Left ventricle myocardium superior (tissue), 1 donor: ENCODE data around the gene EEF1G. TPM values are rescaled to one million over a fixed set of nuclear protein-coding genes. Genes with fewer than 3 reads are reported as not detected.

Source experiments
- ATAC-seq: fragments of 200-7000 bp; cut with Tn5 transposase; one replicate; pipeline ENCODE4 v1.9.1; 2020; ENCODE audit warnings: mild to moderate bottlenecking, moderate library complexity
- DNase-seq: peaks from one replicate; pipeline ENCODE4 v3.0.0-alpha.2; 2020
- intact Hi-C: fragments of 100-400 bp; cut with micrococcal nuclease; formaldehyde crosslinking; loops from one replicate; pipeline ENCODE4 v1.11.0; 2022
- total RNA-seq: library from RNA; stranded (reverse); fragmentation: NEBNext Ultra II Directional; extraction: Animal tissue kit (Norgen Biotek cat#: 25700); gene quantifications from one replicate; pipeline ENCODE4 v1.2.1, GENCODE V29; 2021
- donor health status: DM: no; HTN: yes; CAD: no; lungs with severe emphysema.

Gene EEF1G
- total RNA-seq, 1 donor from 2014 or later = 804 TPM

DNA sequence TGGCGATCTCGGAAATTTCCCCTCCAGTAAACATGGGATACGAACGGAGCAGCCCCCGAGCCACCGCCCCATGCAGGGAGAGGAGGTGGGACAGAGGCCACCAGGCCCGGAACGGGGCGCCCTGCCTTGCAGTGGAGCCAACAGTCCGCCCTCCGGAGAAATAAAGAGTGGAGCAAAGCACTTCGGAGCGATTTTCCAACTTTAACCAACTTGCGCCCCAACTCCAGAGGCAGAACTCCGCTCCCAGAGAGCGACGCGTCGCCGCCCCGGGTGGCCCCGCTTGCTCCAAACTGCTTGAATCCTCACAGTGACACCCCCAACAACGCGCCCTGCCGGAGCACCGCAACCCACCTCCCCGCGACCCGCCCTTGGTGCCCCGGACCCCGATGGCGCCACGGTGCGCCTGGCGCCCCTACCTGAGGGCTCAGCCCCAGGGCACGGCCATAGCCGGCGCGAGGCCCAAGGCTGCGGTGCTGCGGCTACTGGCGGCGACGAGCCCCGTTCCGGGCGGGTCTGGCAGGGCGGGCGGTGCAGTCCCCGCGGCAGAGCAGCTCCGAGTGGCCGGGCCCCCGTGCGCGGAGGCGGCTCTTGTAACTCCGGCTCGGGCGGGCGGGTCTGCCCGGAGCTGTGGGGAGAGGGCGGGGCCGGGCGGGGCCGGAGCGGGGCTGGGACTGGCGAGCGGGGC is 27.3 kb downstream of the EEF1G start, which contains the start of gene AHNAK:
Gene AHNAK, minus strand, starts transcription at position 563 of the 685 bp plus-strand sequence. CDS start 10,708 bp downstream, outside the sequence.
- intact Hi-C loops = loop anchor here (10.0 kb wide), 2 partner anchors 112 to 152 kb away; no protein-coding TSS in a partner anchor
- ATAC-seq (peak; percentile 75), DNase-seq (peak; percentile 94)

DNA sequence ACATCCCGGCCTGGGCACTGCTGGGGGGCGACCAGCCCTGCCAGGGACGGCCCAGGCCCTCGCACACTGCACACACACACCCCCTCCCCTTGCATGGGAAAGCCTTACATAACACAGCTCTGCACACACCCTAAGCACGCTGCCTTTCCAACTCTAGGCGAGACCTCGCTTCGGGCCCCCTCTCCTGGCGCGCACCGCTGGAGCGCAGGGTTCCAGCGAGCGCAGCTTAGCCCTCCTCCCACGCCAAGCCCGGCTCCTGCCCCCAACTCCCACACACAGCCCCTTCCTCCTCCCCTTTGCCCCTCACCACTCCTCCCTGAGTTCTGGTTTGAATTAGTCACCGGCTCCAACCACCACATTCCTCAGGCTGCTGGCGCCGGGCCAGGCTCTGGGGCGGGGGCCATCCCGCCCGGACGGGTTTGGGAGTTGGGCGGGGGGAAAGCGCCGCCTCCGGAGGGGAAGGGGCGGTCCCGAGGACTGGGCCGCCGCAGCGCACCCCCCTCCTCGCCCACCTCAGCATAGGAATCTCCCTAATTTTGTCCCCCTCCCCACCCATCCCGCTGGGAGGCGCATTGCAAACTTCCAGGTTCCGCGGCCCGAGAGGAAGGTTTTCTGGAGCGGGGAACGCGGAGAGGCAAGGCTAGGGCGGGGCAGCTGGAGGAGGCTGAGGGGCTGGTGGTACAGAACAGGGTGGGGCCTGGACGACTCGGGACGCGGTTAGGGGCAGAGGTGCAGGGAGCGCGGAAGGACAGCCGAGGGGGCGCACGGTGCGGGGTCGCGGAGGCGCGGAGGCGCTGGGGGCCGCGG is 28.1 kb downstream of the EEF1G start:
- intact Hi-C loops = loop anchor here (10.0 kb wide), 2 partner anchors 111 to 151 kb away; no protein-coding TSS in a partner anchor
- ATAC-seq (peak; percentile 66), DNase-seq (peak; percentile 97)

GRCh38 chr11:62544581-62545436 is 28.9 kb downstream of the EEF1G start:
- intact Hi-C loops = loop anchor here (5.0 to 10.0 kb wide), 3 partner anchors 38 to 150 kb away; no protein-coding TSS in a partner anchor
- DNase-seq = peak; percentile 59
- no peak for ATAC-seq

GRCh38 chr11:62543680-62544444 is 29.8 kb downstream of the EEF1G start:
- ATAC-seq = no peak
- intact Hi-C loops = loop anchor here (5.0 to 10.0 kb wide), 3 partner anchors 37 to 149 kb away; no protein-coding TSS in a partner anchor
- DNase-seq = peak; percentile 48

DNA sequence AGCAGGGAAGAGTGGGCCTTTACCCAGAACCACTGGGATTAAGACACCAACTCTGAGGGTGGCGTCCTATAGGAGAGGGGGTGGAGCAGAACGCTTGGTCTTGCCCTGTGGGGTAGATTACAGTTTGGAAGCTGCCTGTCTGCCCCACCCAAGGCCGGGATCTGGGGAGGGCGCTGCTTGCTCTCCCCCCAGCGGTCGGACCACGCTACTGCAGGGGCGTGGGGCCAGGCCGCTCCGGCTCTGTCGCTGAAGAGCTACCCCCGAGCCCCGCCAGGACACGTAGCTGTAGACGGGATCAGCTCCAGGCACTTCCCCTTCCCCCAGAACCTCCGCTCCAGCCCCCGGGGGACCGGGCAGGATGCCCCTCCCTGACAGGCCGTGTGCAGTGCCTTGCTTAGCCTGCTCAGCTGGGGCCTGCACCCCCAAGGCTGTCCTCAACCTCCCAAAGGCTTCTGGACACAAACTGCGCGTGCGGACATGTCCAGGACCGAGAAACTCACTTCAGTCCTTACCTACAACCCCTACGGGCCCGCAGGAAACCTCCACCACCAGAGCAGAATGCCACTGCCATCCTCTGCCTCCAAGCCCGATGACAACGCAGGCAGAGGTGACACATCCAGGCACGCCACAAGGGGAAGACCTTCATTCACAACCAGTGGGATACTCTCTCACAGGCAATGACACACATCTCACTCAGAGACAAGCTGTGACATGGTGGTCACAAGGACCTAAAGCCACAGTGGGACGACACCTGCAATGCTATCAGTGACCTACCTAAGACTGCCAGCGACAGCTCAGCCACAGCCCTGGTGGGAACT is 30.7 kb downstream of the EEF1G start:
- peak; percentile 38 for ATAC-seq
- intact Hi-C loops = loop anchor here (5.0 to 10.0 kb wide), 3 partner anchors 36 to 148 kb away; no protein-coding TSS in a partner anchor

DNA sequence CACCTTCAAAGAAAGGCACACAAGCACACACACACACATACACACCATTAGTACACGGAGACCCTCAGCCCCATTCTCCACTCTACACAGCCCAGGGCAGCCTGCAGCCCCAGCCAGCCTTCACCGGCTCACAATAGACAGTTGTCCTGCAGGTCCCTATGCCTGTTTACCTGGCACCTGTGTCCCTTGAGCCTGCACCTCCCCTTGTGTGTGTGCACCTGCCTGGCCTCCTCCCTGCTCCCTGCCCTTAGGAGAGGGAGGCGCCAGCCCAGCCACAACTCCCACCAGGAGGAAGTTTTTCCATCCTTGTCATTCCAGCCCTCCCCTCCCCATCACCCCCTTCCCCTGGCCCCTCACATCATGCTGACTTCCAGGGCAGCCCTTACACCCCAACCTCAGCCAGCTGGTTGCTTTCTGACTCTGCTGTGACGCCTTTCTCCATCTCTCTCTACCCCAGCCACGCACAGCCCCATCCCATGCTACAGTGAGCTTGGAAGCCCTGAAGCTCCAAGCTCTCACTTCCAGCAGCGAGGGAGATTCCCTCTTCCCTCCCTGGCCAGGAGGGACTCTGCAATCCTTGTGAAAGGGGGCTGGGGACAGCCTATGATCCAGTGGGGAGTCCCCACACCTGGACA is 31.5 kb downstream of the EEF1G start:
- DNase-seq = no peak
- ATAC-seq = no peak

More for the DNA sequence above, 30.7 kb downstream of the EEF1G start:
- DNase-seq = peak; percentile 91

GRCh38 chr11:62540804-62541701 is 32.6 kb downstream of the EEF1G start:
- intact Hi-C loops = loop anchor here (5.0 to 10.0 kb wide), 3 partner anchors 34 to 146 kb away; no protein-coding TSS in a partner anchor
- DNase-seq (peak; percentile 62), ATAC-seq (no peak)

More for the DNA sequence above, 31.5 kb downstream of the EEF1G start:
- intact Hi-C loops = loop anchor here (5.0 to 10.0 kb wide), 3 partner anchors 35 to 147 kb away; no protein-coding TSS in a partner anchor

DNA sequence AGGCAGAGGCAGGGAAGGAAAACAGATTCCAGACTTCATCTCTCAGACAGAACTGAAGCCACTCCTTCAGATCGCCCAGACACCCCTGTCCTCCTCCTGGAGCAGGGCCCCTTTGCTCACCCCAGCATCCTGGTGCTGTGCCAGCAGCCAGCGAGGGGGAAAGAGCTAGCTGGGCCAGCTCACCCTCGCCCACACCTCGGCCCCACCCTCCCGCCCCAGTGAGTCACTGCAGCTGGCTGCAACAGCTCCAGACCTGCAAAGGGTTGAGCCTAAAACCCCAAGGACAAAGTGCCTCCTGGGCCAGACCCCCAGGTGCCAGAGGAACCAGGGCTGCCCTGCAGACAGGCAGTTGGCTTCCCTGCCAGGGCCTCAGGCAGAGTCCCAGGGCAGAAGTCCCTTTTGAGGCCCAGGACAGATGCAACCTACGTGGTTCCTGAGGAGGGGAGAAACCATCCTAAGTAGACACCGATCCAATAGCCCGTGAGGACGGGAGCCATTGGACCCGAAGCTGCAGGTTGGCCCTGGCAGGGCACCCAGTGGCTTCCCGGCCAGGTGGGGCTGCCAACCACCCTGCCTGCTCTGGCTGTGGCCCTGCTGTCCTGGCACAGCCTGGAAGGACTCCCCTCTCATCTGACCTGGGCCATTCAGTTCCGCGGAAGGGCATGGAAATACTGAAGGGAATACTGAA is 34.3 kb downstream of the EEF1G start:
- intact Hi-C loops = no loop called here
- DNase-seq (peak; percentile 80), ATAC-seq (peak; percentile 45)

- DNase-seq (no peak), ATAC-seq (no peak)
- intact Hi-C loops = no loop called here
Observed at GRCh38 chr11:62538470-62539237, 35.0 kb downstream of the EEF1G start.

GRCh38 chr11:62536301-62536957 is 37.3 kb downstream of the EEF1G start:
- intact Hi-C loops = no loop called here
- ATAC-seq (no peak), DNase-seq (no peak)

DNA sequence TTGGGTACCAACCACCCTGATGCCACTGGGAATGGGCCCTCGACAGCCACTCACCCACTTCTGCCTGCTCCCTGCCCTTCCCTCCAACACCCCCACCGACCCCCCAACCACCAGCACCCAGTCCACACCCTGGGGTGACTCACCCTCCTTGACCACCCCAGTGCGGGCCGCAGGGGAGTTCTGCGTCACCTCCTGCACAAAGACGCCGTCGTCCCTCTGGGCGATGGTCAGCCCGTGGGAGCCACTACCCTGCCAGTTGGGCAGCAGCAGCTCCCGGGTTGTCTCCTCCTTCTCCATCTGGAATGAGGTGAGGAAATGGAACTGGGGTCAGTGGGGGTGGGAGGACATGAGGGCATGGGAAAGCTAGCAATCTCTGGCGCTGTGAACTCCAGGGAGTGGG is 37.9 kb downstream of the EEF1G start:
- DNase-seq (no peak), ATAC-seq (no peak)
- intact Hi-C loops = no loop called here

DNA sequence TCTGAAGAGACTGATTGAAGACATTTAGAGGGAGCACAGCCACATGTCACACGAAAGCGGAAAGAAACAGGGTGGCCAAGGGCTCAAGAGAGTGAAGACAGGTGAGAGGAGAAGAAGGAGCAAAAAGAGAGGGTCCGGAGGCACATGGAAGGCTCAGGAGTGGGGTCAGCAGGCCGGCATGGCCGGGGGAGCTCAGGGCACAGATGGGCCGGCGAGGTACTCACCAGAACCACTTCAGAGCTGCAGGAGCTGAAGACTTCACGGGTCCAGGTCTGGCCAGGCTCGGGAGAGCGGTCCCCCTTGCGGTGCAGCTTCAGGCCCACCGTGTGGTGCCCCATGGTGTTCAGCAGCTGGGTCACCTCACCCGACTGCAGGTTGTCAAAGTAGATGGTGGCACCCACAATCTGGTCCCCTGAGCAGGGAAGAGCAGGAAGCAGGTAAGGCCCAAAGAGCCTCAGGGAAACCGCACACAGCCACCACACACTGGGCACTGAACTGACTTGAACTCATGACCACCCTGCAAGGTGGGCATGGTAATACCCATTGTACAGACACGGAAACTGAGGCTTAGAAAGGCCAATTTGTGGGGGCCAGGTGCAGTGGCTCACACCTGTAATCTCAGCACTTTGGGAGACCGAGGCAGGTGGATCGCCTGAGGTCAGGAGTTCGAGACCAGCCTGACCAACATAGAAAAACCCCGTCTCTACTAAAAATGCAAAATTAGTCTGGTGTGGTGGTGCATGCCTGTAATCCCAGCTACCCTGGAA is 38.7 kb downstream of the EEF1G start:
- DNase-seq (no peak), ATAC-seq (no peak)
- intact Hi-C loops = no loop called here

GRCh38 chr11:62532096-62532495 is 41.6 kb downstream of the EEF1G start:
- ATAC-seq (no peak), DNase-seq (no peak)
- intact Hi-C loops = no loop called here
